Urinary bladder (tissue), 4 donors: Measurements from ENCODE around the gene MBD3L5. TPM values are rescaled to one million over a fixed set of nuclear protein-coding genes. Genes with fewer than 3 reads are reported as not detected.
"Not testable (repeated sequence)": the region's sequence is repeated elsewhere in the genome, so short reads cannot be mapped to it uniquely, and the experiment has no call there.

Source experiments
- DNase-seq: peaks from one replicate; pipeline ENCODE4 v3.0.0-alpha.2; 2015; ENCODE audit errors: extremely low spot score
- H3K27ac ChIP-seq: one replicate; pipeline ENCODE4 v1.5.1; 2013; ENCODE audit warnings: low read depth, mild to moderate bottlenecking, moderate library complexity
- H3K36me3 ChIP-seq: one replicate; pipeline ENCODE4 v1.6.1; 2013; ENCODE audit warnings: mild to moderate bottlenecking, moderate library complexity; ENCODE audit not compliant: insufficient read depth
- H3K4me1 ChIP-seq: one replicate; pipeline ENCODE4 v1.6.1; 2013; ENCODE audit warnings: mild to moderate bottlenecking, moderate library complexity; ENCODE audit not compliant: insufficient read depth
- H3K4me3 ChIP-seq: one replicate; pipeline ENCODE4 v1.5.1; 2013; ENCODE audit warnings: low read depth, low read length
- WGBS: extraction: QIAGEN DNeasy Blood & Tissue Kit; methylation state at CpG from one replicate; pipeline ENCODE4 v1.1.7; 2013; 5-methylcytosine and 5-hydroxymethylcytosine counted together
- polyA plus RNA-seq: library from polyadenylated mRNA; stranded (reverse); fragments of 200-250 nt; gene quantifications from one replicate; pipeline ENCODE4 v1.2.3, GENCODE V29; 2013
- total RNA-seq: library from RNA; depleted of rRNA; stranded (reverse); fragments of >200 nt; gene quantifications from one replicate; pipeline ENCODE4 v1.2.3, GENCODE V29; 2014
- donor health status: healthy with polysubstance abuse.
- donor health status: healthy.

Gene MBD3L5
- total RNA-seq (not detected), polyA plus RNA-seq (not detected)

- H3K27ac ChIP-seq, DNase-seq, H3K4me3 ChIP-seq, H3K36me3 ChIP-seq, H3K4me1 ChIP-seq: not testable (repeated sequence)
- WGBS, result no CpG with 5 or more reads among the region's 9 CpGs
Measured at GRCh38 chr19:7030278-7030677, at the start of gene MBD3L5. Gene MBD3L5, plus strand, starts transcription at chr19:7030578. Its CDS starts 34 bp downstream, at chr19:7030612.

GRCh38 chr19:6983448-6983847, 46.9 kb upstream of the MBD3L5 start:
- DNase-seq, result no peak
- H3K27ac ChIP-seq, result no peak overlapping the region
- H3K4me3 ChIP-seq, result no peak overlapping the region
- no peaks in the 10 kb centered on the region for H3K36me3 ChIP-seq
- no peaks in the 10 kb centered on the region for H3K4me1 ChIP-seq

GRCh38 chr19:6987850-6988249, 42.5 kb upstream of the MBD3L5 start:
- no peak for DNase-seq
- H3K36me3 ChIP-seq, result no peaks in the 10 kb centered on the region
- H3K4me1 ChIP-seq, result no peaks in the 10 kb centered on the region
- 53% methylated on average over 4 of the region's 4 CpGs for WGBS
- H3K27ac ChIP-seq, result no peak overlapping the region
- no peak overlapping the region for H3K4me3 ChIP-seq

GRCh38 chr19:6988257-6988656, 42.1 kb upstream of the MBD3L5 start:
- no peaks in the 10 kb centered on the region for H3K4me1 ChIP-seq
- H3K27ac ChIP-seq, result no peak overlapping the region
- no peak for DNase-seq
- 50% methylated on average over 3 of the region's 3 CpGs for WGBS
- no peaks in the 10 kb centered on the region for H3K36me3 ChIP-seq
- H3K4me3 ChIP-seq, result no peak overlapping the region

- DNase-seq, result no peak
- Histone ChIP-seq H3K27ac (no peak overlapping the region), H3K36me3 (no peaks in the 10 kb centered on the region), H3K4me1 (no peaks in the 10 kb centered on the region), H3K4me3 (no peak overlapping the region)
- WGBS, result 53% methylated on average over 1 of the region's 1 CpG
Measured at GRCh38 chr19:6995054-6995453, 35.3 kb upstream of the MBD3L5 start.

GRCh38 chr19:6996810-6997209, 33.6 kb upstream of the MBD3L5 start:
- Histone ChIP-seq H3K4me1 (no peaks in the 10 kb centered on the region), H3K4me3 (no peak overlapping the region), H3K36me3 (no peaks in the 10 kb centered on the region), H3K27ac (no peak overlapping the region)
- DNase-seq, result no peak
- 69% methylated on average over 4 of the region's 4 CpGs for WGBS

- 88% methylated on average over 15 of the region's 15 CpGs for WGBS
- DNase-seq, result no peak
- Histone ChIP-seq H3K4me1 (no peaks in the 10 kb centered on the region), H3K4me3 (no peak overlapping the region), H3K27ac (no peak overlapping the region), H3K36me3 (no peaks in the 10 kb centered on the region)
Measured at GRCh38 chr19:6997679-6998445, 32.5 kb upstream of the MBD3L5 start.

GRCh38 chr19:6999933-7000332, 30.4 kb upstream of the MBD3L5 start:
- H3K4me1 ChIP-seq, result no peaks in the 10 kb centered on the region
- WGBS, result 71% methylated on average over 7 of the region's 7 CpGs
- no peak for DNase-seq
- no peak overlapping the region for H3K4me3 ChIP-seq
- no peak overlapping the region for H3K27ac ChIP-seq
- H3K36me3 ChIP-seq, result no peaks in the 10 kb centered on the region

- H3K4me1 ChIP-seq, result no peaks in the 10 kb centered on the region
- no peak overlapping the region for H3K4me3 ChIP-seq
- 59% methylated on average over 3 of the region's 3 CpGs for WGBS
- DNase-seq, result no peak
- no peak overlapping the region for H3K27ac ChIP-seq
- H3K36me3 ChIP-seq, result no peaks in the 10 kb centered on the region
Measured at GRCh38 chr19:7000333-7000732, 30.0 kb upstream of the MBD3L5 start.

- 70% methylated on average over 1 of the region's 1 CpG for WGBS
- no peak for DNase-seq
- no peaks in the 10 kb centered on the region for H3K36me3 ChIP-seq
- no peak overlapping the region for H3K27ac ChIP-seq
- no peak overlapping the region for H3K4me3 ChIP-seq
- no peaks in the 10 kb centered on the region for H3K4me1 ChIP-seq
Measured at GRCh38 chr19:7000816-7001215, 29.6 kb upstream of the MBD3L5 start.

- 54% methylated on average over 18 of the region's 18 CpGs for WGBS
- Histone ChIP-seq H3K4me1 (no peaks in the 10 kb centered on the region), H3K27ac (no peak overlapping the region), H3K36me3 (no peaks in the 10 kb centered on the region), H3K4me3 (no peak overlapping the region)
- DNase-seq, result no peak
Measured at GRCh38 chr19:7004313-7004931, 26.0 kb upstream of the MBD3L5 start.

- H3K4me3 ChIP-seq, result no peak overlapping the region
- H3K36me3 ChIP-seq, result no peaks in the 10 kb centered on the region
- no peaks in the 10 kb centered on the region for H3K4me1 ChIP-seq
- H3K27ac ChIP-seq, result no peak overlapping the region
- no peak for DNase-seq
- 81% methylated on average over 11 of the region's 11 CpGs for WGBS
Measured at GRCh38 chr19:7006135-7006704, 24.2 kb upstream of the MBD3L5 start.

- Histone ChIP-seq H3K27ac (no peak overlapping the region), H3K4me3 (no peak overlapping the region), H3K36me3 (no peaks in the 10 kb centered on the region), H3K4me1 (no peaks in the 10 kb centered on the region)
- DNase-seq, result no peak
- WGBS, result 68% methylated on average over 4 of the region's 4 CpGs
Measured at GRCh38 chr19:7007859-7008258, 22.5 kb upstream of the MBD3L5 start.
